Psoas muscle (tissue), 8 donors: Measurements from ENCODE around the gene IDS. TPM values are rescaled to one million over a fixed set of nuclear protein-coding genes. Genes with fewer than 3 reads are reported as not detected.

Experiments
- ATAC-seq, 4 donors: fragments of 200-7000 bp; cut with Tn5 transposase; one replicate each; pipeline ENCODE4 v1.9.1; 2020; ENCODE audit warnings: moderate library complexity in 3 of 4, mild to moderate bottlenecking in 2 of 4
- DNase-seq, 2 donors: peaks; one replicate each; pipeline ENCODE4 v3.0.0-alpha.2; 2020
- H3K27ac ChIP-seq: fragments of 200-600 bp; one replicate; pipeline ENCODE4 v1.8.0; 2022
- H3K27me3 ChIP-seq, 3 donors: fragments of 200-600 bp in 1 of 3; one replicate each; pipeline versions ENCODE4 v1.6.1 to v1.8.0; 2013 to 2022; ENCODE audit warnings: low read length in 2 of 3, mild to moderate bottlenecking in 2 of 3, moderate library complexity in 1 of 3; ENCODE audit not compliant: insufficient read depth in 3 of 3
- H3K36me3 ChIP-seq, 2 donors: fragments of 200-600 bp in 1 of 2; one replicate each; pipeline versions ENCODE4 v1.6.1 to v1.8.0; 2013 to 2022; ENCODE audit warnings: low read depth in 1 of 2, mild to moderate bottlenecking in 1 of 2, moderate library complexity in 1 of 2; ENCODE audit not compliant: insufficient read depth in 1 of 2
- H3K4me1 ChIP-seq: fragments of 200-600 bp; one replicate; pipeline ENCODE4 v1.8.0; 2022
- H3K4me3 ChIP-seq: fragments of 200-600 bp; one replicate; pipeline ENCODE4 v1.8.0; 2022; ENCODE audit warnings: mild to moderate bottlenecking
- H3K9me3 ChIP-seq: fragments of 200-600 bp; one replicate; pipeline ENCODE4 v1.8.0; 2022
- WGBS, 3 donors: extraction: QIAGEN DNeasy Blood & Tissue Kit; methylation state at CpG; one replicate each; pipeline versions ENCODE4 v1.1.6 to v1.1.7; 2013; 5-methylcytosine and 5-hydroxymethylcytosine counted together
- intact Hi-C, 2 donors: fragments of 100-400 bp; cut with DNase I; formaldehyde crosslinking; loops; one replicate each; pipeline versions ENCODE4 v1.11.0 to v1.14.2; 2022
- polyA plus RNA-seq, 3 donors: library from polyadenylated mRNA; stranded (reverse); fragments of 200-250 nt; gene quantifications; one replicate each; pipeline ENCODE4 v1.2.3, GENCODE V29; 2013
- total RNA-seq, 4 donors: library from RNA; stranded (reverse); fragmentation: NEBNext Ultra II Directional in 2 of 4; extraction: Animal tissue kit (Norgen Biotek cat#: 25700) in 2 of 4; gene quantifications; one replicate each; pipeline versions ENCODE4 v1.2.1 to v1.2.4, GENCODE V29; 2021 to 2023
- TF ChIP-seq, protein P1 (sequence below): fragments of 200-600 bp; IDR thresholded peaks from one replicate; pipeline ENCODE4 v1.8.0; 2022; ENCODE audit warnings: antibody characterized with exemption
- donor health status: healthy with polysubstance abuse.
- donor health status: DM: no; HTN: no; CAD: no; lungs with moderate emphysema.
- donor health status: Bipolar disorder and iron deficiency.
- donor health status: healthy.
- donor health status: DM: yes; HTN: yes; CAD: no.
- donor health status: DM: no; HTN: no; CAD: no.
- donor health status: DM: no; HTN: no; CAD: no.
- donor health status: DM: yes; HTN: yes; CAD: no.

Gene IDS
- total and polyA plus RNA-seq, 7 donors: 11.8 to 37.6 (median 31.2) TPM

DNA sequence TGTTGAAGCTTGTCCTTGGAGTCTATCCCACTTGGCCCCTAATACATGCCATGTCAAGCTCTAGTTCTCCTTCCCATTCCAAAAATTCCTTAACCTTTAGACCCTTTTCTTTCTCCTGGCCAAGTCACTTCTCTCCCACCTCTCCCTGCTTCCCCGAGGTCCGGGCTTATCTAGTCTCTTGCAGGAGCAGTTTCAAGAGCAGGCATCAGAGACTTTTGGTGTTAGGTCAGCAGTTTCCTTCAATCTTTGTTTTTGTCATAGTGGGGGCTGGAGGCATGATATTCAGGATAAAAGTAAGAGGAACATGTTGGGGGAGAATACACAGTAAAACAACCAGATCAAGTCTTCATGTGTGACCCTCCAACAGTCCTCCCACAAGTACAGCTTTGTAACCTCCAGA lies 11.5 kb upstream of the IDS start:
- Histone ChIP-seq H3K36me3 (no peaks in the 10 kb centered on the region), H3K27ac (no peak overlapping the region), H3K27me3 (no peaks in the 10 kb centered on the region), H3K9me3 (no peaks in the 10 kb centered on the region), H3K4me3 (no peak overlapping the region), H3K4me1 (no peaks in the 10 kb centered on the region)
- ATAC-seq (no peak), DNase-seq (no peak)
- TF ChIP-seq, protein P1, sequence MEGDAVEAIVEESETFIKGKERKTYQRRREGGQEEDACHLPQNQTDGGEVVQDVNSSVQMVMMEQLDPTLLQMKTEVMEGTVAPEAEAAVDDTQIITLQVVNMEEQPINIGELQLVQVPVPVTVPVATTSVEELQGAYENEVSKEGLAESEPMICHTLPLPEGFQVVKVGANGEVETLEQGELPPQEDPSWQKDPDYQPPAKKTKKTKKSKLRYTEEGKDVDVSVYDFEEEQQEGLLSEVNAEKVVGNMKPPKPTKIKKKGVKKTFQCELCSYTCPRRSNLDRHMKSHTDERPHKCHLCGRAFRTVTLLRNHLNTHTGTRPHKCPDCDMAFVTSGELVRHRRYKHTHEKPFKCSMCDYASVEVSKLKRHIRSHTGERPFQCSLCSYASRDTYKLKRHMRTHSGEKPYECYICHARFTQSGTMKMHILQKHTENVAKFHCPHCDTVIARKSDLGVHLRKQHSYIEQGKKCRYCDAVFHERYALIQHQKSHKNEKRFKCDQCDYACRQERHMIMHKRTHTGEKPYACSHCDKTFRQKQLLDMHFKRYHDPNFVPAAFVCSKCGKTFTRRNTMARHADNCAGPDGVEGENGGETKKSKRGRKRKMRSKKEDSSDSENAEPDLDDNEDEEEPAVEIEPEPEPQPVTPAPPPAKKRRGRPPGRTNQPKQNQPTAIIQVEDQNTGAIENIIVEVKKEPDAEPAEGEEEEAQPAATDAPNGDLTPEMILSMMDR: no peak
- 84 to 96% (median 91%) methylated on average over 2 of the region's 2 CpGs for WGBS, 3 donors
- intact Hi-C loops: loop anchor here in 1 of 2 donors (10.0 kb wide), 1 partner anchor 118 kb away; the partner anchor contains the start of gene TMEM185A

DNA sequence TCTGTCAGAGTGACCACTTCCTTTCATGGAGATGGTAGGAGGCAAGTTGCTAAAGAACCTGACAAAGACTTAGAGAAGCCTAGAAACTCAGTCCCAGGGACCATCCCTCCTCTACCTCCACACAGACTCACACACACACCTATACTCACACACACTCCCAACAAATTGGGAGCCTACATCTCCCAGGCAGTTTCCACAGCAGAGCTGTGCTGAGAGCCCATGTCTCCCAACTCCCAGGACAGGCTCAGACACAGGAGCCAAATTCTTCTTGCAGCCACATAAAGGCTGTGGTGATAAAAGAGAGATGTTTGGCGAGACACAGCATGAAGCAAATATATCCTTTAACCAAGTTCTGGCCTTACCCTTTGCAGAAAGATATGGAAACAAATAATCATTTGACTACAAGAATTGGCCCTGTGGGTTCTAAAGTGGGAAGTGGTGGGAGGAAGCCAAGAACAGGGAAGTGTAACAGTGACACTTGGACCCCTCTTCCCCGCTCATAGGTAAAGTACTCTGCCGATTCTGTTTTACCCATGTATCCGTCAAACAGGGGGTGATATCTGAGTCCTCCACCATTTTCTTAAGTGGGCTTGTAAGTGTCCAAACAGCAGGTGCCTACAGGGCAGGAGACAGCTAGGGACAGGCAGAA lies 11.0 kb upstream of the IDS start:
- Histone ChIP-seq H3K27ac (no peak overlapping the region), H3K9me3 (no peaks in the 10 kb centered on the region), H3K36me3 (no peaks in the 10 kb centered on the region), H3K4me3 (no peak overlapping the region), H3K4me1 (no peaks in the 10 kb centered on the region), H3K27me3 (no peaks in the 10 kb centered on the region)
- ATAC-seq (no peak), DNase-seq (no peak)
- TF ChIP-seq, protein P1: no peak
- 52 to 97% (median 61%) methylated on average over 4 of the region's 4 CpGs for WGBS, 3 donors
- intact Hi-C loops: loop anchor here in 1 of 2 donors (10.0 kb wide), 1 partner anchor 119 kb away; the partner anchor contains the start of gene TMEM185A

DNA sequence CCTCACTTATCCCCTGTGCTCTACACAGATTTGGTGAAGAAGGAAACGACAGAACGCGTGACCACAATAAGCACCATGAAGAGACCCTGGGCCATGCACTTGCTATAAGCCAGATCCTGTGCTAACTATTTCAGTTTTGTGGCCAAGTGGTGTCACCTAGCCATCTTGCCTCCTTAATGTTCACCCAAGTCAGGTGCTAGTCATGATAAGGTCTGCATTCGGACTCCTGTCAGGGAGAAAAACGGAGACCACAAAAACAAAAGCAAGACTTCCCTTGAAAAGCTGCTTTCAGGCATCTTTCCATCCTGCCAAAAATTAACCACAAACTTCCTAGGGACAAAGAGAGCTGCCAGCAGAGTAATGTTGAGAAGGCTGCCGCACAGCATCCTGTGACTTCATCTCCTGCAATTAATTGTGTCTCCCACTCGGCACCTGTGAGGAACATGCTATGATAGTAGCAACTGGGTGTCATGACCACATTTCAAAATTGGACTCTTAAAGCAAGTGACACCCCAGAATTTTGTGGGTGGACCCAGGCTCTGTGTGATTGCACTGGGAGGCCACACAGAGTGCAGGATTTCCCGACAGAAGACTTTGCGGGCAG lies 8.8 kb upstream of the IDS start:
- WGBS, 3 donors: 72 to 79% (median 73%) methylated on average over 9 of the region's 9 CpGs
- ATAC-seq: no peak
- Histone ChIP-seq H3K27ac (no peak overlapping the region), H3K4me1 (no peaks in the 10 kb centered on the region), H3K27me3 (no peaks in the 10 kb centered on the region), H3K4me3 (no peak overlapping the region), H3K36me3 (no peaks in the 10 kb centered on the region), H3K9me3 (no peaks in the 10 kb centered on the region)
- no peak for DNase-seq
- TF ChIP-seq, protein P1: no peak
- intact Hi-C loops: loop anchor here in 1 of 2 donors (10.0 kb wide), 1 partner anchor 121 kb away; the partner anchor contains the start of gene TMEM185A

DNA sequence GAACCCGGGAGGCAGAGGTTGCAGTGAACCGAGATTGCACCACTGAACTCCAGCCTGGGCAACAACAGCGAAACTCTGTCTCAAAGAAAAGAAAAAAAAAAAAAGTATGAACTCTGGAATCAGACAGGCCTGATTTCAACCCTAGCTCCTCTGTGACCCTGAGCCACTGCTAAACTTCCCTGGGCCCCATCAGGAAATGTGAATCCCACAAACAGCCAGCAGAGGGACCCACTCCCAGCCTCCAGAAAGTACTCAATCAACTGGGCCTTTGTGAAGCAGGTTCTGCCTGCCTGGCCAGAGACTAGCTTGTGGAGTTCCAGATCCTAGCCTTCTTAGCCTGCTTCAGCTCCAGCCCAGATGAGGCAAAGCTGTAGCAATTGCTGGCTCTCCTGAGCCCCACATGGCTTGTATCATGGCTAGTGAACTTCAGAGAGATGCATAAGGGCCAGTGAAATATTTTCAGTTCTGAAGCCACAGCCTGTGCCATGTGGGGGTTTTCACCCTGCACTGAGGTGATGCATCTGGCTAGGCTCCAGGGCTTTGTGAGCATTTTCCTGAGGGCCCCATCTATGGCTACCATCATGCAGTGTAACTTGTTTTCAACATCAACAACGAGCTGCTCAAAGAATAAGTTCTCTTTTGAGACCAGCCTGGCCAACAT lies 7.2 kb upstream of the IDS start:
- Histone ChIP-seq H3K27me3 (no peaks in the 10 kb centered on the region), H3K27ac (no peak overlapping the region), H3K4me3 (no peak overlapping the region), H3K36me3 (no peaks in the 10 kb centered on the region), H3K4me1 (no peaks in the 10 kb centered on the region), H3K9me3 (no peaks in the 10 kb centered on the region)
- TF ChIP-seq, protein P1: peak; percentile 47
- intact Hi-C loops: loop anchor here in 1 of 2 donors (10.0 kb wide), 1 partner anchor 122 kb away; the partner anchor contains the start of gene TMEM185A
- ATAC-seq (peak; percentile 63 to 76 (median 70)), DNase-seq (peak in 1 of 2 donors; percentile 25)
- 62 to 96% (median 83%) methylated on average over 4 of the region's 4 CpGs for WGBS, 3 donors
